Measurements from ENCODE around the gene FILIP1L.
"Not testable (repeated sequence)": the region's sequence is repeated elsewhere in the genome, so short reads cannot be mapped to it uniquely, and the experiment has no call there.

FILIP1L gene

GRCh38 chr3:100098784-100099070 lies 15.6 kb downstream of the FILIP1L start:
- Histone ChIP-seq H3K9me3 (ENCODE audit: severe bottlenecking) (no peaks in the 10 kb centered on the region), H3K27me3 (ENCODE audit: insufficient read depth, poor library complexity, severe bottlenecking) (no peaks in the 10 kb centered on the region), H3K27ac (ENCODE audit: poor library complexity, severe bottlenecking) (no peak overlapping the region), H3K36me3 (ENCODE audit: low read depth) (no peaks in the 10 kb centered on the region), H3K4me1 (ENCODE audit: insufficient read depth, poor library complexity, severe bottlenecking) (no peaks in the 10 kb centered on the region), H3K4me3 (ENCODE audit: severe bottlenecking) (no peak overlapping the region)
- ATAC-seq (ENCODE audit: low read depth): no peak
- TF ChIP-seq, protein P1, sequence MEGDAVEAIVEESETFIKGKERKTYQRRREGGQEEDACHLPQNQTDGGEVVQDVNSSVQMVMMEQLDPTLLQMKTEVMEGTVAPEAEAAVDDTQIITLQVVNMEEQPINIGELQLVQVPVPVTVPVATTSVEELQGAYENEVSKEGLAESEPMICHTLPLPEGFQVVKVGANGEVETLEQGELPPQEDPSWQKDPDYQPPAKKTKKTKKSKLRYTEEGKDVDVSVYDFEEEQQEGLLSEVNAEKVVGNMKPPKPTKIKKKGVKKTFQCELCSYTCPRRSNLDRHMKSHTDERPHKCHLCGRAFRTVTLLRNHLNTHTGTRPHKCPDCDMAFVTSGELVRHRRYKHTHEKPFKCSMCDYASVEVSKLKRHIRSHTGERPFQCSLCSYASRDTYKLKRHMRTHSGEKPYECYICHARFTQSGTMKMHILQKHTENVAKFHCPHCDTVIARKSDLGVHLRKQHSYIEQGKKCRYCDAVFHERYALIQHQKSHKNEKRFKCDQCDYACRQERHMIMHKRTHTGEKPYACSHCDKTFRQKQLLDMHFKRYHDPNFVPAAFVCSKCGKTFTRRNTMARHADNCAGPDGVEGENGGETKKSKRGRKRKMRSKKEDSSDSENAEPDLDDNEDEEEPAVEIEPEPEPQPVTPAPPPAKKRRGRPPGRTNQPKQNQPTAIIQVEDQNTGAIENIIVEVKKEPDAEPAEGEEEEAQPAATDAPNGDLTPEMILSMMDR (IDR thresholded peaks at IDR 0.05; ENCODE audit: poor library complexity, severe bottlenecking): no peak
- DNase-seq (ENCODE audit: low spot score): no peak

- Histone ChIP-seq H3K27ac (ENCODE audit: poor library complexity, severe bottlenecking) (no peak overlapping the region), H3K4me1 (ENCODE audit: insufficient read depth, poor library complexity, severe bottlenecking) (no peaks in the 10 kb centered on the region), H3K9me3 (ENCODE audit: severe bottlenecking) (no peaks in the 10 kb centered on the region), H3K36me3 (ENCODE audit: low read depth) (no peaks in the 10 kb centered on the region), H3K4me3 (ENCODE audit: severe bottlenecking) (no peak overlapping the region), H3K27me3 (ENCODE audit: insufficient read depth, poor library complexity, severe bottlenecking) (no peaks in the 10 kb centered on the region)
- DNase-seq (ENCODE audit: low spot score) (no peak), ATAC-seq (ENCODE audit: low read depth) (no peak)
- TF ChIP-seq, protein P1 (IDR thresholded peaks at IDR 0.05; ENCODE audit: poor library complexity, severe bottlenecking): no peak
Observed at GRCh38 chr3:100097919-100098783, 16.1 kb downstream of the FILIP1L start.

DNA sequence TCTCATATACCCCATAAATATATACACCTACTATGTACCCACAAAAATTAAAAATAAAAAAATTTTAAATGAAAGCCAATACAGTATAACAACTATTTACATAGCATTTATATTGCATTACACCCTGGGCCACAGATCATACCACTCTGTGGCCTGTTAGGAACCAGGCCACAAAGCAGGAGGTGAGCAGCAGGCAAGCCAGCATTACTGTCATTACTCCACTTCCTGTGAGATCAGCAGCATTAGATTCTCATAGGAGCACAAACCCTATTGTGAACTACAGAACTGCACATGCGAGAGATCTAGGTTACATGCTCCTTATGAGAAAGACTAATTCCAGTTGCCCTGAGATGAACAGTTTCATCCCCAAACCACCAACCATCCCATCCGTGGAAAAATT lies 17.4 kb downstream of the FILIP1L start:
- no peak overlapping the region for H3K4me3 ChIP-seq (ENCODE audit: severe bottlenecking)
- no peaks in the 10 kb centered on the region for H3K36me3 ChIP-seq (ENCODE audit: low read depth)
- H3K9me3 ChIP-seq (ENCODE audit: severe bottlenecking): no peaks in the 10 kb centered on the region
- ATAC-seq (ENCODE audit: low read depth) (no peak), DNase-seq (ENCODE audit: low spot score) (no peak)
- H3K27ac ChIP-seq (ENCODE audit: poor library complexity, severe bottlenecking): no peak overlapping the region
- H3K27me3 ChIP-seq (ENCODE audit: insufficient read depth, poor library complexity, severe bottlenecking): no peaks in the 10 kb centered on the region
- H3K4me1 ChIP-seq (ENCODE audit: insufficient read depth, poor library complexity, severe bottlenecking): no peaks in the 10 kb centered on the region
- TF ChIP-seq, protein P1 (IDR thresholded peaks at IDR 0.05; ENCODE audit: poor library complexity, severe bottlenecking): no peak

DNA sequence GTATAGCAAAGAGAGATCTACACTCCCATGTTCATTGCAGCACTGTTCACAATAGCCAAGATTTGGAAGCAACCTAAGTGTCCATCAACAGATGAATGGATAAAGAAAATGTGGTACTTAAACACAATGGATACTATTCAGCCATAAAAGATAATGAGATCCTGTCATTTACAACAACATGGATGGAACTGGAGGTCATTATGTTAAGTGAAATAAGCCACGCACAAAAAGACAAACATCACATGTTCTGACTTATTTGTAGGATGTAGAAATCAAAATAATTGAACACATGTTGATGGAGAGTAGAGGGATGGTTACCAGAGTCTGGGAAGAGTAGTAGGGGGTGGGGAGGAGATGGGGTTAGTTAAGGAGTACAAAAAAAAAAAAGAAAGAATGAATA lies 18.0 kb downstream of the FILIP1L start:
- H3K27me3 ChIP-seq (ENCODE audit: insufficient read depth, poor library complexity, severe bottlenecking); H3K27ac ChIP-seq (ENCODE audit: poor library complexity, severe bottlenecking); H3K4me3 ChIP-seq (ENCODE audit: severe bottlenecking); H3K4me1 ChIP-seq (ENCODE audit: insufficient read depth, poor library complexity, severe bottlenecking); H3K9me3 ChIP-seq (ENCODE audit: severe bottlenecking); ATAC-seq (ENCODE audit: low read depth); DNase-seq (ENCODE audit: low spot score); H3K36me3 ChIP-seq (ENCODE audit: low read depth): not testable (repeated sequence)

DNA sequence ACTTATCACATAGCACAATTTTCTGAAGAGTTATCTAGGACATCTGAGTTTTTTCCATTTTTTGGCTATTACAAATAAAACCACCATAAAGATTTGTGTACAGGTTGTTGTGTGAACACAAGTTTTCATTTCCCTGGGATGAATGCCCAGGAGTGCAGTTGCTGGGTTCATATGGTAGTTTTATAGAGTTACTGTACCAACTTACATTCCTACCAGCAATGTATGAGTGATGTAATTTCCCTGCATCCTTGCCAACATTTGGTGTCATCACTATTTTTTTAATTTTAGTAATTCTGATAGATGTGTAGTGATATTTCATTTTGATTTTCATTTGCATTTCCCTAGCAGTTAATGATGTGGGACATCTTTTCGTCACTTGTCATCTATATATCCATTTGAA lies 20.5 kb downstream of the FILIP1L start:
- DNase-seq (ENCODE audit: low spot score) (no peak), ATAC-seq (ENCODE audit: low read depth) (no peak; the same call in 2 of the 3 replicates)
- Histone ChIP-seq H3K27ac (ENCODE audit: poor library complexity, severe bottlenecking) (no peak overlapping the region), H3K27me3 (ENCODE audit: insufficient read depth, poor library complexity, severe bottlenecking) (no peaks in the 10 kb centered on the region), H3K4me3 (ENCODE audit: severe bottlenecking) (no peak overlapping the region), H3K4me1 (ENCODE audit: insufficient read depth, poor library complexity, severe bottlenecking) (no peaks in the 10 kb centered on the region), H3K36me3 (ENCODE audit: low read depth) (no peaks in the 10 kb centered on the region), H3K9me3 (ENCODE audit: severe bottlenecking) (no peaks in the 10 kb centered on the region)
- TF ChIP-seq, protein P1 (IDR thresholded peaks at IDR 0.05; ENCODE audit: poor library complexity, severe bottlenecking): no peak
